ENCODE measurements around the gene ABCA7.

GRCh38 chr19:1000095-1000494 lies 39.8 kb upstream of the ABCA7 start, which contains the start of gene GRIN3B:
- TF ChIP-seq CTCF (conservative IDR thresholded peaks at IDR 0.05) = peak; percentile 83
- TF ChIP-seq ZFX (IDR thresholded peaks at IDR 0.05) = no peak
